ENCODE measurements around the gene PPIL1. TPM values are rescaled to one million over a fixed set of nuclear protein-coding genes. Genes with fewer than 3 reads are reported as not detected.

PPIL1 gene
- total RNA-seq, 1 experiment from 2014 or later = 87.8 TPM

- no peak overlapping the region for H2BK20ac ChIP-seq (ENCODE audit: low read depth, low read length, poor library complexity, severe bottlenecking)
- no peak overlapping the region for H2BK12ac ChIP-seq (ENCODE audit: insufficient read length, low read depth, low read length)
- no peaks in the 10 kb centered on the region for H3K27me3 ChIP-seq (ENCODE audit: insufficient read depth, low read length)
- H3K27ac ChIP-seq (ENCODE audit: insufficient read length, low read depth, low read length) = no peak overlapping the region
- peaks cover 18 to 32% of the 10 kb centered on the region in 2 experiments for H3K4me1 Mint-ChIP-seq
- no peak overlapping the region for H3K9ac ChIP-seq (ENCODE audit: extremely low read depth, insufficient read length, low read length)
- H4K5ac ChIP-seq (ENCODE audit: insufficient read length, low read depth, low read length) = no peak overlapping the region
- no peak overlapping the region for H3K14ac ChIP-seq (ENCODE audit: insufficient read depth, low read length)
- no peak overlapping the region for H3K23ac ChIP-seq (ENCODE audit: insufficient read length, low read depth, low read length)
- H2AFZ ChIP-seq (ENCODE audit: low read length) = no peak overlapping the region
- no peaks in the 10 kb centered on the region for H3K79me1 ChIP-seq (ENCODE audit: insufficient read depth, low read depth, low read length, poor library complexity, severe bottlenecking)
- no peak overlapping the region for H3K18ac ChIP-seq (ENCODE audit: insufficient read length, low read depth, low read length)
- no peak overlapping the region for H2BK15ac ChIP-seq (ENCODE audit: low read depth, low read length)
- H3T11ph ChIP-seq (ENCODE audit: low read length) = no peak overlapping the region
- H3K36me3 Mint-ChIP-seq (ENCODE audit: insufficient read depth in 1 of 3, low read depth in 3 of 3) = 0 out of 7 replicates have a peak, but pooled peaks cover 0 to 3% (median 0%) of the 10 kb centered on the region in 3 experiments
- H3K4me1 ChIP-seq (ENCODE audit: insufficient read depth, low read length) = peaks cover under 1% of the 10 kb centered on the region; the same call in 1 of the 2 replicates
- H2BK5ac ChIP-seq (ENCODE audit: insufficient read length, low read length) = no peak overlapping the region
- H4K8ac ChIP-seq (replicated peaks; ENCODE audit: insufficient read length, low read depth, low read length) = no peak overlapping the region
- peaks cover 0 to 6% of the 10 kb centered on the region in 2 experiments; a peak in 2 of 5 replicates for H3K9me3 Mint-ChIP-seq
- DNase-seq = no peak
- no peaks in the 10 kb centered on the region for H3K9me3 ChIP-seq (ENCODE audit: control insufficient read depth, low read depth, low read length)
- no peak overlapping the region for H3K4me2 ChIP-seq (ENCODE audit: insufficient read depth, insufficient read length, low read length)
- H3K23me2 ChIP-seq (ENCODE audit: insufficient read length, low read depth, low read length, poor library complexity, severe bottlenecking) = no peaks in the 10 kb centered on the region
- peaks cover 14% of the 10 kb centered on the region for H3K27me3 Mint-ChIP-seq (ENCODE audit: low read depth)
- H3K56ac ChIP-seq (ENCODE audit: insufficient read length, low read depth, low read length) = no peak overlapping the region
- TF ChIP-seq CTCF (conservative IDR thresholded peaks at IDR 0.05) = no peak
- H3K27ac Mint-ChIP-seq = no peak overlapping the region; a peak in 1 of 7 replicates
- no peak overlapping the region for H2BK120ac ChIP-seq (ENCODE audit: low read depth, low read length, poor library complexity, severe bottlenecking)
- no peaks in the 10 kb centered on the region for H4K20me1 ChIP-seq (ENCODE audit: control insufficient read depth, insufficient read depth, insufficient read length)
- no peak overlapping the region for H3K4me3 Mint-ChIP-seq
- no peak overlapping the region for H2AK5ac ChIP-seq (ENCODE audit: insufficient read length, low read length)
- H4K91ac ChIP-seq (ENCODE audit: insufficient read length, low read depth, low read length) = no peak overlapping the region
- WGBS (ENCODE audit: extremely low coverage, insufficient read length, low lambda C conversion rate) = no CpG with 5 or more reads among the region's 11 CpGs
- H3K4ac ChIP-seq (ENCODE audit: low read depth, low read length) = no peak overlapping the region
- H3K79me2 ChIP-seq (ENCODE audit: insufficient read depth, low read length) = no peaks in the 10 kb centered on the region
Observed at GRCh38 chr6:36829919-36830544, 44.6 kb downstream of the PPIL1 start.

Data from H9 (cell line).